NK-92 (cell line): Measurements from ENCODE around the gene BIRC6.
"Not testable (repeated sequence)": the region's sequence is repeated elsewhere in the genome, so short reads cannot be mapped to it uniquely, and the experiment has no call there.

ENCODE experiments used
- DNase-seq: peaks from one replicate; lab custom pipeline; 2025; ENCODE audit not compliant: unreplicated experiment; lab: John Stamatoyannopoulos, UW

Gene BIRC6

GRCh38 chr2:32356681-32357317 is at the start of gene BIRC6:
TSS of gene BIRC6 (plus strand) at chr2:32357023. CDS start at chr2:32357162, 139 bp downstream.
- peak; percentile 36 for DNase-seq

- DNase-seq: no peak
Measured at GRCh38 chr2:32310577-32310976, 46.2 kb upstream of the BIRC6 start.

DNA sequence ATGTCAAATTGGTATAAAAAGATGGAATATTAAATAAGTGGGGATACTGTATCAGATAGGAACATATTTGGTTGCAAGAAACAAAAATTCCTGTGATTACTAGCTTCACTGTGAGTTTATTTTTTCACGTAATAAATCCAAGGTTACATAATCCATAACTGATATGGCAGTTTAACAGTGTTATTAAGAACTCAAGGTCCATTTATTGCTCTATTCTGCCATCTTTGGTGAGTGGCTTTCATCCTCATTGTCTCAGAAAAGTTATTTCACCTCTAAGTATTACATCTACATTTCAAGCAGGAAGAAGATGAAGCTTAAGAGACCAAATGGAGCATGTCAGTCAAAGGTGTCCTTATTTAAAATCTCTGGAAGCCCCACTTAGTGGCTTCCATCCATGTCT is 41.9 kb upstream of the BIRC6 start:
- no peak for DNase-seq

GRCh38 chr2:32328679-32329078 is 28.1 kb upstream of the BIRC6 start:
- not testable (repeated sequence) for DNase-seq

GRCh38 chr2:32329180-32329980 is 27.4 kb upstream of the BIRC6 start:
- not testable (repeated sequence) for DNase-seq

- DNase-seq: no peak
Measured at GRCh38 chr2:32330136-32330535, 26.7 kb upstream of the BIRC6 start.

GRCh38 chr2:32342801-32343200 is 14.0 kb upstream of the BIRC6 start:
- no peak for DNase-seq

DNA sequence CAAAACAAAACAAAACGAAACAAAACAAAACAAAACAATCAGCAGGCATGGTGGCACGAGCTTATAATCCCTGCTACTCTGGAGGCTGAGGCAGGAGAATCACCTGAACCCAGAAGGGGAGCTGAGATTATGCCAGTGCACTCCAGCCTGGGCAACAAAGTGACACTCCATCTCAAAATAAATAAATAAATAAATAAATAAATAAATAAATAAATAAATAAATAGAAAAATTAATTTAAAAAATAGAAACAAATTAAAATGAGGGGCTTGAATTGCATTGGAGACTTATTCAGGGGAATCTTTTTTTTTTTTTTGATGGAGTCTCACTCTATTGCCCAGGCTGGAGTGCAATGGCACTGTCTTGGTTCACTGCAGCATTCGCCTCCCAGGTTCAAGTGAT is 6.0 kb upstream of the BIRC6 start:
- DNase-seq: not testable (repeated sequence)

DNA sequence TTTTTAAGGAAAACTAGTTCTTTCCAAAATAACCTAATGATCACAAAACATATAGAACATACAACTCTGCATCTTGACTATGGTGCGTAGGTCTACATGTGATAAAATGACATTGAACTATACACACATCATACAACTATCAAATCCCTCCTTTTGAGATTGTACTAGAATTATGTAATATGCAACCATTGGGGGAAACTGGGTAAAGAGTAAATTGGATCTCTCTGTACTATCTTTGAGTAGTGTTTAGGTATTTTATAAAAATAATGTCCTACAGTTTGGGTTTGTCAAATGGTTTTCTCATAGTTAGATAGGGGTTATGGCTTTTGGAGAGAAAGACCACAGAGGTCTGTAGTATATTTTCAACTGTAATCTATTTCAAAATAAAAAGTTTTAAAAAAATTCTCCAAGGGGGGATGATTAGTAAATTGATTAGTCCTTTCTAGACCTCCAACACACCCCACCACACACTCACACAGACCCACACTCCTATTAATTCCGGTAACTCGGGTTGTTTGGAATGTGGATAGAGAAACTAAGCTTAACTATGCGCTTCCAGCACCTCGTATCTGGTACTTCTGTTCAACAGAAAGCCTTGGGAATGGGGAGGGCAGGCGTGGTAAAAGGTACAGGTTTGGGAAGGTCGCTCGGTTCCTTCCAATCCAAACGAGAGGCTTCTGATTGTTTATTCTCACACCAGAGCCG is 695 bp upstream of the BIRC6 start:
- no peak for DNase-seq

GRCh38 chr2:32357318-32358110 is 691 bp downstream of the BIRC6 start:
- no peak for DNase-seq

- no peak for DNase-seq
Measured at GRCh38 chr2:32358111-32358482, 1.3 kb downstream of the BIRC6 start.

DNA sequence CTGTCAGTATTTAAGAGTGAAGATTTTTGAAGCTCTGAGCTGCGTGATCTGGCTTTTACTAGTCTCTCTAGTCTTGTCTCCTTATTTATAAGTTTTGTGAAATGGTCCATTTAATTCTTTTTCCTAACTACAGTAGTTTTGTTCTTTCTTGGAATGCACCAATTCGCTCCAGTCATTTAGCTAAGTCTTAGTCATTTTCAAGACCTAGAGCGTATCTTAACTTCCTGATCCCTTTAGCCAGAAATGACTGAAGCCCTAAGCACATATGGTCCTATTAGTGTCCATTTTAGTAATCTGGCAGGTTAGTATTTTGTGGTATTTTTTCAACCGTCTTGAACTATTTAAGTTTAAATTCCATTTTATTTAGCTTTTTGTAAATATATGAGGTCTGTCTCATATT is 3.6 kb downstream of the BIRC6 start:
- DNase-seq: no peak

GRCh38 chr2:32362997-32363396 is 6.2 kb downstream of the BIRC6 start:
- not testable (repeated sequence) for DNase-seq

DNA sequence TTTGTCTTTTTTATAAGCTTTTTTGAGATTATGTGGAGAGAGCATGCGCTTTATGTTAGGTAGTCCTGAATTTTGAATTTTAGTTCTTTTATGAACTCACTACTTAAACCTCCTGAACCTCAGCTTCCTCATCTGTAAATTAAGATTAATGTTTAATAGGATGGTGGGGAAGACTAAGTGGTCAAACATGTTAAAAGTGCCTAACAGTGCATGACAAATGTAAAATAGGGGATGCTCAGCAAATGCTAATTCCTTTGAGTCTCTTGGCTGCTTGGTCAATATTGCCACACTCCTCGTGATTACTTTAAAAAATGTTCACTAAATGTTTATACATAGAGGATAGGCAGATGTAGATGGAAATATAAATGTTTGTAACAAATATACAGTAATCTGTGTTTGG is 6.8 kb downstream of the BIRC6 start:
- DNase-seq: no peak

DNA sequence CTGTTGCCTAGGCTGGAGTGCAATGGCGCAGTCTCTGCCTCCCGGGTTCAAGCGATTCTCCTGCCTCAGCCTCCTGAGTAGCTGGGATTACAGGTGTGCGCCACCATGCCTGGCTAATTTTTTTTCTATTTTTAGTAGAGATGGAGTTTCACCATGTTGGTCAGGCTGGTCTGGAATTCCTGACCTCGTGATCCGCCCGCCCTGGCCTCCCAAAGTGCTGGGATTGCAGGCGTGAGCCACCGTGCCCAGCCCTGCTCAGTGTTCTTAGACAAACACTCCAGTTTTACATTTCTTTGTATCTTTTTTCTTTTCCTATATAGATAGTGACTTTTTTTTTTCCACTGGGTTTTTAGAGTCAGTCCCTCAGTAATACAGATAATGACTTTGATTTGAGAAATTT is 7.5 kb downstream of the BIRC6 start:
- not testable (repeated sequence) for DNase-seq

GRCh38 chr2:32365679-32366078 is 8.9 kb downstream of the BIRC6 start:
- DNase-seq: not testable (repeated sequence)

- no peak for DNase-seq
Measured at GRCh38 chr2:32366595-32366994, 9.8 kb downstream of the BIRC6 start.

GRCh38 chr2:32369222-32369621 is 12.4 kb downstream of the BIRC6 start:
- no peak for DNase-seq

- not testable (repeated sequence) for DNase-seq
Measured at GRCh38 chr2:32370942-32371341, 14.1 kb downstream of the BIRC6 start.

DNA sequence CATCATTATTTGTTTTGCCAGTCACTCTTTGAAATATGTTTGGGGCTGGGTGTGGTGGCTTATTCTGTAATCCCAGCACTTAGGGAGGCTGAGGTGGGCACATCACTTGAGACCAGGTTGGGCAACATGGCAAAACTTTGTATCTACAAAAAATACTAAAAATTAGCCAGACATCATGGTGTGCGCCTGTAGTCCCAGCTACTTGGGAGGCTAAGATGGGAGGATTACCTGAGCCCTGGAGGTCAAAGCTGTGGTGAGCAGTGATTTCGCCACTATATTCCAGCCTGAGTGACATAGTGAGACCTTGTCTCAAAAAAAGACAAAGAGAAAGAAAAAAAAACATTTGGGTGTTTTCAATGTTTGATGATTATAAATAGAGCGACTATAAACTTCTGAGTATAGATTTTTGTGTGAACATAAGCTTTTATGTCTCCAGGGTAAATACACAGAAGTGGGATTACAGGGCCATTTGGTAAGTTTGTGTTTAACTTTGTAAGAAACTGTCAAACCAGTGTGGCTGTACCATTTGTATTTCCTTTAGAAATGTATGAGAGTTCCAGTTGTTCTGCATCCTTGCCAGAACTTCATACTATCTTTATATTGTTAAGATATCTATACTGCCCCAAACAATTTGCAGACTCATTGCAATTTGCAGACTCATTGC is 15.8 kb downstream of the BIRC6 start:
- DNase-seq: no peak
